CD14-positive monocyte (primary cell): ENCODE measurements around the gene CRYBG1. TPM values are rescaled to one million over a fixed set of nuclear protein-coding genes. Genes with fewer than 3 reads are reported as not detected.

Experiments
- DNase-seq, 3 donors: peaks; one replicate each; pipeline ENCODE4 v3.0.0-alpha.2; 2011 to 2022
- H2AFZ ChIP-seq: 2 replicates; pipeline ENCODE4 v1.6.0; 2012; ENCODE audit warnings: mild to moderate bottlenecking, low read depth, low read length, inconsistent platforms; ENCODE audit not compliant: insufficient read depth, poor library complexity, severe bottlenecking
- H3K27ac ChIP-seq, 2 donors: 1 replicate in 1 of 2; 2 replicates in 1 of 2; pipeline ENCODE4 v1.5.1; 2012 to 2013; ENCODE audit warnings: low read length in 2 of 2, control low read depth in 1 of 2, inconsistent platforms in 1 of 2, low read depth in 1 of 2, mild to moderate bottlenecking in 1 of 2
- H3K27me3 ChIP-seq, 2 donors: one replicate each; pipeline versions ENCODE4 v1.6.0 to v1.6.1; 2011 to 2013; ENCODE audit warnings: low read length in 2 of 2; ENCODE audit not compliant: control insufficient read depth in 2 of 2, insufficient read depth in 2 of 2
- H3K36me3 ChIP-seq, 2 donors: replicated peaks in 1 of 2; 1 replicate in 1 of 2; 2 replicates in 1 of 2; pipeline versions ENCODE4 v1.5.1 to v1.6.1; 2012 to 2013; ENCODE audit warnings: low read length in 2 of 2, control low read depth in 1 of 2, inconsistent platforms in 1 of 2, mild to moderate bottlenecking in 1 of 2; ENCODE audit not compliant: insufficient read depth in 2 of 2, control insufficient read depth in 1 of 2
- H3K4me1 ChIP-seq, 2 donors: 1 replicate in 1 of 2; 2 replicates in 1 of 2; pipeline versions ENCODE4 v1.5.1 to v1.6.1; 2012 to 2013; ENCODE audit warnings: low read length in 2 of 2, control low read depth in 1 of 2, inconsistent platforms in 1 of 2, mild to moderate bottlenecking in 1 of 2, moderate library complexity in 1 of 2; ENCODE audit not compliant: insufficient read depth in 2 of 2, control insufficient read depth in 1 of 2
- H3K4me2 ChIP-seq: replicated peaks from 2 replicates; pipeline ENCODE3; 2012; ENCODE audit warnings: low read length, moderate library complexity, mild to moderate bottlenecking; ENCODE audit not compliant: poor library complexity, severe bottlenecking; ENCODE audit errors: extremely low read depth
- H3K4me3 ChIP-seq, 3 experiments: fragments of 200-600 bp in 1 of 3; sonication (generic) in 1 of 3; replicated peaks in 1 of 3; 1 replicate in 2 of 3; 2 replicates in 1 of 3; pipeline ENCODE4 v1.5.1; 2011 to 2013; ENCODE audit warnings: low read length in 3 of 3, mild to moderate bottlenecking in 3 of 3, control low read depth in 2 of 3, low read depth in 2 of 3, inconsistent platforms in 1 of 3, moderate library complexity in 1 of 3
- H3K79me2 ChIP-seq: 2 replicates; pipeline ENCODE4 v1.6.0; 2012; ENCODE audit warnings: mild to moderate bottlenecking, control low read depth, inconsistent platforms, low read length, moderate library complexity; ENCODE audit not compliant: insufficient read depth
- H3K9ac ChIP-seq: 2 replicates; pipeline ENCODE4 v1.6.0; 2017; ENCODE audit warnings: low read length, mild to moderate bottlenecking; ENCODE audit not compliant: insufficient read depth, poor library complexity, severe bottlenecking
- H3K9me3 ChIP-seq, 2 donors: replicated peaks in 1 of 2; 1 replicate in 1 of 2; 2 replicates in 1 of 2; pipeline versions ENCODE4 v1.5.1 to v1.6.1; 2012 to 2013; ENCODE audit warnings: low read length in 2 of 2, control low read depth in 1 of 2; ENCODE audit not compliant: control insufficient read depth in 1 of 2, insufficient read depth in 1 of 2
- H4K20me1 ChIP-seq: 2 replicates; pipeline ENCODE4 v1.6.0; 2012; ENCODE audit warnings: mild to moderate bottlenecking, low read length, control low read depth, moderate library complexity; ENCODE audit not compliant: insufficient read depth
- H3K27ac Mint-ChIP-seq, 7 donors: one replicate each; pipeline ENCODE4 v1.8.0; 2020; ENCODE audit warnings: mild to moderate bottlenecking in 7 of 7, mixed read lengths in 7 of 7, moderate library complexity in 6 of 7, inconsistent platforms in 2 of 7
- H3K27me3 Mint-ChIP-seq, 3 donors: one replicate each; pipeline ENCODE4 v1.8.0; 2021 to 2022; ENCODE audit warnings: low read depth in 3 of 3, mild to moderate bottlenecking in 3 of 3, mixed read lengths in 3 of 3, moderate library complexity in 3 of 3, inconsistent platforms in 1 of 3
- H3K36me3 Mint-ChIP-seq, 2 donors: one replicate each; pipeline ENCODE4 v1.8.0; 2020; ENCODE audit warnings: mixed read lengths in 2 of 2, inconsistent platforms in 1 of 2, mild to moderate bottlenecking in 1 of 2
- H3K4me1 Mint-ChIP-seq: one replicate; pipeline ENCODE4 v1.8.0; 2020; ENCODE audit warnings: mild to moderate bottlenecking, mixed read lengths
- H3K4me3 Mint-ChIP-seq, 2 donors: one replicate each; pipeline ENCODE4 v1.8.0; 2020; ENCODE audit warnings: mild to moderate bottlenecking in 2 of 2, mixed read lengths in 2 of 2, moderate library complexity in 1 of 2
- H3K9me3 Mint-ChIP-seq, 7 donors: one replicate each; pipeline ENCODE4 v1.8.0; 2020 to 2022; ENCODE audit warnings: mixed read lengths in 7 of 7, mild to moderate bottlenecking in 6 of 7, moderate library complexity in 6 of 7, inconsistent platforms in 2 of 7
- WGBS: methylation state at CpG from one replicate; pipeline ENCODE4 v1.1.5; 2013; ENCODE audit warnings: missing lambda C conversion rate; ENCODE audit not compliant: insufficient coverage; 5-methylcytosine and 5-hydroxymethylcytosine counted together
- intact Hi-C, 2 donors: fragments of 100-400 bp; cut with micrococcal nuclease; formaldehyde crosslinking; loops; one replicate each; pipeline versions ENCODE4 v1.15.0 to v1.15.1; 2023
- polyA plus RNA-seq, 3 donors: library from polyadenylated mRNA; depleted of rRNA in 1 of 3; unstranded in 2 of 3; stranded (reverse) in 1 of 3; fragments of 300-500 nt in 2 of 3; fragments of >200 nt in 1 of 3; fragmentation: Illumina TruSeq in 2 of 3; gene quantifications; 1 replicate in 2 of 3; 2 replicates in 1 of 3; pipeline ENCODE4 v1.2.3, GENCODE V29; 2012 to 2021
- TF ChIP-seq, protein P1 (sequence below): fragments of 200-600 bp; IDR thresholded peaks from one replicate; pipeline ENCODE4 v1.8.0; 2022; ENCODE audit warnings: antibody characterized with exemption, mild to moderate bottlenecking

CRYBG1 gene
- polyA plus RNA-seq, 3 donors, result 7.9 to 11.9 (median 11.1) TPM

DNA sequence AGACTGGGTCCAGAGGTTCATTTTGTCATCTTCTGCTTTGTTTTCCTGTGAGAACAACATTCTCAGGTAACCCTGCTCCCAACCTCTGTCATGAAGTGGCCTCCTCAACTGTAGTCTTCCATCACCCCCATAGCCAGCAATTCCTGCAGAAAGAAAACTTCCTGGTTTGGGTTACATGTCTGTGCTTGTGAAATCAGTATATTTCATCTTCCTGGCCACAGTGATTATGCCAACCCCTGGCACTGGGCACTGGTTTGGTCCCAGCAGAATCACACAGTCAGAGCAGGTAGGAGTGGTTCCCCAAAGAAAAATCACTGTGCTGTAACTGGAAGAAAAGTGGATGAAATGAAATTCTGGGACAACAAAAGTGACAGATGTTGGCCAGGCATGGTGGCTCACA lies 52.5 kb downstream of the CRYBG1 start:
- H3K9me3 Mint-ChIP-seq, result peaks cover 0 to 5% (median 2%) of the 10 kb centered on the region in 7 donors
- Histone ChIP-seq H3K36me3 (no peaks in the 10 kb centered on the region), H3K9me3 (no peaks in the 10 kb centered on the region), H3K27me3 (no peaks in the 10 kb centered on the region), H3K27ac (no peak overlapping the region), H3K9ac (no peak overlapping the region), H3K4me1 (no peaks in the 10 kb centered on the region), H3K4me2 (no peak overlapping the region), H3K4me3 (no peak overlapping the region), H2AFZ (no peak overlapping the region), H4K20me1 (no peaks in the 10 kb centered on the region), H3K79me2 (no peaks in the 10 kb centered on the region)
- H3K27ac Mint-ChIP-seq, result no peak overlapping the region
- H3K27me3 Mint-ChIP-seq, result peaks cover 7 to 12% (median 10%) of the 10 kb centered on the region in 3 donors
- no peaks in the 10 kb centered on the region for H3K36me3 Mint-ChIP-seq
- TF ChIP-seq, protein P1, sequence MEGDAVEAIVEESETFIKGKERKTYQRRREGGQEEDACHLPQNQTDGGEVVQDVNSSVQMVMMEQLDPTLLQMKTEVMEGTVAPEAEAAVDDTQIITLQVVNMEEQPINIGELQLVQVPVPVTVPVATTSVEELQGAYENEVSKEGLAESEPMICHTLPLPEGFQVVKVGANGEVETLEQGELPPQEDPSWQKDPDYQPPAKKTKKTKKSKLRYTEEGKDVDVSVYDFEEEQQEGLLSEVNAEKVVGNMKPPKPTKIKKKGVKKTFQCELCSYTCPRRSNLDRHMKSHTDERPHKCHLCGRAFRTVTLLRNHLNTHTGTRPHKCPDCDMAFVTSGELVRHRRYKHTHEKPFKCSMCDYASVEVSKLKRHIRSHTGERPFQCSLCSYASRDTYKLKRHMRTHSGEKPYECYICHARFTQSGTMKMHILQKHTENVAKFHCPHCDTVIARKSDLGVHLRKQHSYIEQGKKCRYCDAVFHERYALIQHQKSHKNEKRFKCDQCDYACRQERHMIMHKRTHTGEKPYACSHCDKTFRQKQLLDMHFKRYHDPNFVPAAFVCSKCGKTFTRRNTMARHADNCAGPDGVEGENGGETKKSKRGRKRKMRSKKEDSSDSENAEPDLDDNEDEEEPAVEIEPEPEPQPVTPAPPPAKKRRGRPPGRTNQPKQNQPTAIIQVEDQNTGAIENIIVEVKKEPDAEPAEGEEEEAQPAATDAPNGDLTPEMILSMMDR, result no peak
- H3K4me1 Mint-ChIP-seq, result peaks cover 5% of the 10 kb centered on the region
- no peak for DNase-seq
- no peak overlapping the region for H3K4me3 Mint-ChIP-seq
- intact Hi-C loops, result no loop called here

GRCh38 chr6:106413722-106414121 lies 53.2 kb downstream of the CRYBG1 start:
- Histone ChIP-seq H3K4me3 (no peak overlapping the region), H3K9ac (no peak overlapping the region), H3K36me3 (no peaks in the 10 kb centered on the region), H3K27ac (no peak overlapping the region), H3K79me2 (no peaks in the 10 kb centered on the region), H3K9me3 (no peaks in the 10 kb centered on the region), H3K4me2 (no peak overlapping the region), H3K27me3 (no peaks in the 10 kb centered on the region), H3K4me1 (no peaks in the 10 kb centered on the region), H2AFZ (no peak overlapping the region), H4K20me1 (no peaks in the 10 kb centered on the region)
- no peak for DNase-seq
- Mint-ChIP-seq H3K27me3 (peaks cover 7 to 13% (median 10%) of the 10 kb centered on the region in 3 donors), H3K4me3 (no peak overlapping the region), H3K36me3 (no peaks in the 10 kb centered on the region), H3K4me1 (peaks cover 5% of the 10 kb centered on the region), H3K9me3 (peaks cover 0 to 6% (median under 1%) of the 10 kb centered on the region in 7 donors), H3K27ac (no peak overlapping the region)
- WGBS, result no CpG with 5 or more reads among the region's 2 CpGs
- TF ChIP-seq, protein P1, result no peak
- intact Hi-C loops, result no loop called here
